Fibroblast of mammary gland (primary cell): ENCODE measurements around the gene SPATA17.

Experiments
- DNase-seq: peaks from one replicate; pipeline ENCODE4 v3.0.0-alpha.2; 2010; ENCODE audit warnings: low read depth
- H3K4me3 ChIP-seq: 2 replicates; pipeline ENCODE4 v1.5.1; 2011; ENCODE audit warnings: low read depth, mild to moderate bottlenecking, low read length, moderate library complexity; ENCODE audit not compliant: control insufficient read depth
- CTCF ChIP-seq: conservative IDR thresholded peaks from 2 replicates; pipeline ENCODE4 v1.5.1; 2011; ENCODE audit warnings: low read depth, low read length, inconsistent platforms; ENCODE audit not compliant: control insufficient read depth, insufficient read depth

The SPATA17 gene

DNA sequence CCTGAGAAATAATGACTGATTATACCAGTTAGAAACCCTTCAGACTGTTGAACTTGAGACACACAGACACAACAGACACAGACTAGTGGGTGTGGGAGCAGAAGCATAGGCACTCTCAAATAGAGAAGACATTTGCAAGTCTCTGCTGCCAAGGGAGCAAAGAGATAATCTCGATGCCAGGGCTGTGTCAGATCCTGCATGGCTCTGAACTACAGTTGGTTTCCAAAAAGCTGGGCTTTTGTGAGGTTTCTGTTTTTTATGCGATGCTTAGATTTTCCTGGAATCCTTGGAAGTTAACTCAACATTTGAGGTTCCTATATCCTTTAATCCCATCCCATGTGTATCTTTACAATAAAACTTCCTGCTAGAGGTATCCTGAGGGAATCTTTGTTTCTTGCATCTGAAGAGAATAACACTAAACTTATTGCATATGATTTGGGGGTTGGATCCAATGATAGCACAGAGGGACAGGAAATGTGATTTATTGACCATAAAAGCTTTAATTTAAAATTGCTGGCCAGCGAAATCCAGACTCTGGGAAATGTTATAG is 236.4 kb downstream of the SPATA17 start:
- H3K4me3 ChIP-seq, result no peak overlapping the region
- no peak for DNase-seq
- no peak for TF ChIP-seq CTCF

- H3K4me3 ChIP-seq, result no peak overlapping the region
- no peak for DNase-seq
- TF ChIP-seq CTCF, result no peak
Measured at GRCh38 chr1:217871955-217872354, 240.8 kb downstream of the SPATA17 start.

GRCh38 chr1:217875229-217875628 is 244.1 kb downstream of the SPATA17 start:
- TF ChIP-seq CTCF, result no peak
- DNase-seq, result no peak
- no peak overlapping the region for H3K4me3 ChIP-seq

GRCh38 chr1:217876401-217876800 is 245.3 kb downstream of the SPATA17 start:
- no peak for DNase-seq
- no peak for TF ChIP-seq CTCF
- no peak overlapping the region for H3K4me3 ChIP-seq

DNA sequence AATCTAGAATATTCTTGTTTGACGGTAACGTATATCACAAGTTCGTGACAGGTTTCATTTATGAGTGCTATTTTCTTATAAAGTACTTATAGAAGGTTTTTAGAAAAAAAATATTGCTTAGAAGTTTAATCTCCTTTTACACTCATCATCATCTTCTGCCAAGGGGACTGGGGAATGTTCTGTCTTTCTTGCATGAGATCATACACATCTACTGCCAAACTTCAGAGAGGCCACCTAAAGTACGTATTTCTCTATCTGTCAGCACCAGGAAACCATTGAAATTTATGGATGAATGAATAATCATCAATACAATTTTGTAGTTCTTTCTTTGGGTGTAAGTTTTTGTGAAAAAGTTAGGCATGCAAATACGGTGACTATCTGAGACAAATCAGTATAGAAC is 245.8 kb downstream of the SPATA17 start:
- TF ChIP-seq CTCF, result no peak
- peak; percentile 5 for DNase-seq
- no peak overlapping the region for H3K4me3 ChIP-seq

DNA sequence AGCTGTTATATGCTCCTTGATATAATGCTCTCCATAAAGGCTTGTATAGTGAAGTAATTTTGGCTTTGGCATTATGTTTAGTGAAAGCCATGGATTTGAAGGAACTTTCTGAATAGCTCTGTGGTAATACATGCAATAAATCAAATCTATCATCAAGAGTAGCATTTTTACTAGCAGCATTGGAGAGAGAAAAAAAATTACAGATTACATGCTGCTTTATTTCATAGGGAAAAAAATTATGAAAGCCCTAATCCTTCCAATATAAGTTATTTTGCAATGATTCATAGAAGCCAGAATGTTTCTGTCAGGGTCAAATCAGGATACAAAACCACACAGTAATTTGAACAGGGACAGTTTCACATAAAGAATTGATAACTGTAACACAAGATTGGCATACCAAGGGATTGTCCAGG is 250.0 kb downstream of the SPATA17 start:
- DNase-seq, result peak; percentile 24
- no peak for TF ChIP-seq CTCF
- H3K4me3 ChIP-seq, result no peak overlapping the region

GRCh38 chr1:217881607-217882332 is 250.6 kb downstream of the SPATA17 start:
- H3K4me3 ChIP-seq, result no peak overlapping the region
- no peak for TF ChIP-seq CTCF
- peak; percentile 5 for DNase-seq
